ENCODE results near the gene C22orf42.

- TF ChIP-seq, protein P1, sequence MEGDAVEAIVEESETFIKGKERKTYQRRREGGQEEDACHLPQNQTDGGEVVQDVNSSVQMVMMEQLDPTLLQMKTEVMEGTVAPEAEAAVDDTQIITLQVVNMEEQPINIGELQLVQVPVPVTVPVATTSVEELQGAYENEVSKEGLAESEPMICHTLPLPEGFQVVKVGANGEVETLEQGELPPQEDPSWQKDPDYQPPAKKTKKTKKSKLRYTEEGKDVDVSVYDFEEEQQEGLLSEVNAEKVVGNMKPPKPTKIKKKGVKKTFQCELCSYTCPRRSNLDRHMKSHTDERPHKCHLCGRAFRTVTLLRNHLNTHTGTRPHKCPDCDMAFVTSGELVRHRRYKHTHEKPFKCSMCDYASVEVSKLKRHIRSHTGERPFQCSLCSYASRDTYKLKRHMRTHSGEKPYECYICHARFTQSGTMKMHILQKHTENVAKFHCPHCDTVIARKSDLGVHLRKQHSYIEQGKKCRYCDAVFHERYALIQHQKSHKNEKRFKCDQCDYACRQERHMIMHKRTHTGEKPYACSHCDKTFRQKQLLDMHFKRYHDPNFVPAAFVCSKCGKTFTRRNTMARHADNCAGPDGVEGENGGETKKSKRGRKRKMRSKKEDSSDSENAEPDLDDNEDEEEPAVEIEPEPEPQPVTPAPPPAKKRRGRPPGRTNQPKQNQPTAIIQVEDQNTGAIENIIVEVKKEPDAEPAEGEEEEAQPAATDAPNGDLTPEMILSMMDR (conservative IDR thresholded peaks at IDR 0.05; ENCODE audit: low read depth, low read length) = no peak
- no peak for TF ChIP-seq EZH2 (IDR thresholded peaks at IDR 0.05; ENCODE audit: borderline replicate concordance, low read depth, low read length, poor library complexity, severe bottlenecking)
Measured at GRCh38 chr22:32207971-32208480, 48.9 kb upstream of the C22orf42 start.
